Vagina (tissue), 2 donors: ENCODE results near the gene TF. TPM values are rescaled to one million over a fixed set of nuclear protein-coding genes. Genes with fewer than 3 reads are reported as not detected.
"Not testable (repeated sequence)": the region's sequence is repeated elsewhere in the genome, so short reads cannot be mapped to it uniquely, and the experiment has no call there.

Experiments
- DNase-seq, 2 donors: peaks; one replicate each; pipeline ENCODE4 v3.0.0-alpha.2; 2017; ENCODE audit errors: extremely low spot score in 2 of 2
- H3K27ac ChIP-seq: fragments of 200-600 bp; sonication (generic); one replicate; pipeline ENCODE4 v1.5.1; 2019
- H3K27me3 ChIP-seq: fragments of 200-600 bp; sonication (generic); one replicate; pipeline ENCODE4 v1.5.1; 2019
- H3K36me3 ChIP-seq, 2 donors: fragments of 200-600 bp; sonication (generic); one replicate each; pipeline ENCODE4 v1.5.1; 2017 to 2019
- H3K4me1 ChIP-seq: fragments of 200-600 bp; sonication (generic); one replicate; pipeline ENCODE4 v1.5.1; 2019
- H3K4me3 ChIP-seq, 2 donors: fragments of 200-600 bp; sonication (generic); 1 replicate in 1 of 2; 2 replicates in 1 of 2; pipeline ENCODE4 v1.5.1; 2016 to 2019
- H3K9me3 ChIP-seq: fragments of 200-600 bp; sonication (generic); one replicate; pipeline ENCODE4 v1.5.1; 2019
- CTCF ChIP-seq, 3 experiments: fragments of 450-650 bp in 2 of 3; fragments of 200-600 bp in 1 of 3; sonication (generic) in 1 of 3; IDR thresholded peaks; one replicate each; pipeline ENCODE4 v1.5.1; 2017 to 2019; ENCODE audit warnings: antibody characterized with exemption in 3 of 3, mild to moderate bottlenecking in 2 of 3, moderate library complexity in 2 of 3
- POLR2A ChIP-seq, 2 donors: fragments of 450-650 bp; IDR thresholded peaks; one replicate each; pipeline ENCODE4 v1.6.1; 2017; ENCODE audit warnings: antibody characterized with exemption in 2 of 2, mild to moderate bottlenecking in 2 of 2, moderate library complexity in 2 of 2
- POLR2AphosphoS5 ChIP-seq, 2 donors: sonication (generic); formaldehyde crosslinking; IDR thresholded peaks; one replicate each; pipeline ENCODE4 v1.9.0; 2017; ENCODE audit warnings: antibody characterized with exemption in 2 of 2, mild to moderate bottlenecking in 2 of 2, low read depth in 1 of 2; ENCODE audit not compliant: insufficient read depth in 1 of 2
- intact Hi-C: fragments of 100-400 bp; cut with DNase I; formaldehyde crosslinking; loops from one replicate; pipeline ENCODE4 v1.15.1; 2023
- total RNA-seq: library from RNA; depleted of rRNA; stranded (reverse); fragments of >200 nt; gene quantifications from one replicate; pipeline ENCODE4 v1.2.3, GENCODE V29; 2016

Gene TF
- total RNA-seq, 1 donor from 2014 or later = 2.9 TPM

GRCh38 chr3:133730993-133731392 is 15.2 kb upstream of the TF start:
- no peak overlapping the region for H3K4me3 ChIP-seq
- no peaks in the 10 kb centered on the region for H3K4me1 ChIP-seq
- TF ChIP-seq CTCF (IDR thresholded peaks at IDR 0.05) (no peak), POLR2A (IDR thresholded peaks at IDR 0.05) (no peak), POLR2AphosphoS5 (IDR thresholded peaks at IDR 0.05; ENCODE audit: insufficient read depth in 1 of 2, low read depth in 1 of 2) (no peak)
- H3K27me3 ChIP-seq = no peaks in the 10 kb centered on the region
- no peak overlapping the region for H3K27ac ChIP-seq
- intact Hi-C loops = no loop called here
- H3K36me3 ChIP-seq = no peaks in the 10 kb centered on the region
- no peaks in the 10 kb centered on the region for H3K9me3 ChIP-seq
- DNase-seq = no peak

- intact Hi-C loops, H3K4me1 ChIP-seq, H3K36me3 ChIP-seq, H3K4me3 ChIP-seq, H3K9me3 ChIP-seq, H3K27me3 ChIP-seq, H3K27ac ChIP-seq: not testable (repeated sequence)
- peak in 1 of 2 donors; percentile 16 for DNase-seq
These were observed 14.0 kb upstream of the TF start for GRCh38 chr3:133732231-133732630.

- Histone ChIP-seq H3K36me3 (no peaks in the 10 kb centered on the region), H3K27me3 (no peaks in the 10 kb centered on the region), H3K4me3 (no peak overlapping the region), H3K27ac (no peak overlapping the region), H3K4me1 (no peaks in the 10 kb centered on the region), H3K9me3 (no peaks in the 10 kb centered on the region)
- TF ChIP-seq POLR2AphosphoS5 (IDR thresholded peaks at IDR 0.05; ENCODE audit: insufficient read depth in 1 of 2, low read depth in 1 of 2) = no peak
- no peak for TF ChIP-seq POLR2A (IDR thresholded peaks at IDR 0.05)
- no peak for TF ChIP-seq CTCF (IDR thresholded peaks at IDR 0.05)
- intact Hi-C loops = no loop called here
- DNase-seq = peak; percentile 31 to 62
These were observed 13.0 kb upstream of the TF start for GRCh38 chr3:133733226-133733625.

GRCh38 chr3:133734305-133734704 is 11.9 kb upstream of the TF start:
- Histone ChIP-seq H3K27me3 (no peaks in the 10 kb centered on the region), H3K4me1 (no peaks in the 10 kb centered on the region), H3K27ac (no peak overlapping the region), H3K4me3 (no peak overlapping the region), H3K36me3 (no peaks in the 10 kb centered on the region), H3K9me3 (no peaks in the 10 kb centered on the region)
- intact Hi-C loops = no loop called here
- no peak for DNase-seq
- TF ChIP-seq CTCF (IDR thresholded peaks at IDR 0.05) = no peak
- TF ChIP-seq POLR2A (IDR thresholded peaks at IDR 0.05) = no peak
- no peak for TF ChIP-seq POLR2AphosphoS5 (IDR thresholded peaks at IDR 0.05; ENCODE audit: insufficient read depth in 1 of 2, low read depth in 1 of 2)

GRCh38 chr3:133742351-133743091 is 3.7 kb upstream of the TF start:
- Histone ChIP-seq H3K36me3 (no peaks in the 10 kb centered on the region), H3K27ac (no peak overlapping the region), H3K4me1 (no peaks in the 10 kb centered on the region), H3K4me3 (no peak overlapping the region), H3K27me3 (no peaks in the 10 kb centered on the region), H3K9me3 (no peaks in the 10 kb centered on the region)
- TF ChIP-seq POLR2AphosphoS5 (IDR thresholded peaks at IDR 0.05; ENCODE audit: insufficient read depth in 1 of 2, low read depth in 1 of 2) (no peak), CTCF (IDR thresholded peaks at IDR 0.05) (no peak), POLR2A (IDR thresholded peaks at IDR 0.05) (no peak)
- no peak for DNase-seq
- intact Hi-C loops = no loop called here
